Memory B cell (primary cell): Measurements from ENCODE around the gene FAM32A.

Source experiments
- ATAC-seq: fragments of 150-1000 bp; cut with Tn5 transposase; 2 replicates; pipeline ENCODE4 v1.10.0; 2021; ENCODE audit warnings: low read depth, mild to moderate bottlenecking, moderate library complexity
- DNase-seq, 2 donors: peaks; one replicate each; pipeline ENCODE4 v3.0.0; 2022; ENCODE audit warnings: low spot score in 2 of 2
- H3K27ac Mint-ChIP-seq: one replicate; pipeline ENCODE4 v1.8.0; 2022; ENCODE audit warnings: mild to moderate bottlenecking, moderate library complexity, mixed read lengths
- H3K27me3 Mint-ChIP-seq: one replicate; pipeline ENCODE4 v1.8.0; 2022; ENCODE audit warnings: mixed read lengths
- H3K36me3 Mint-ChIP-seq: one replicate; pipeline ENCODE4 v1.8.0; 2022; ENCODE audit warnings: mild to moderate bottlenecking, mixed read lengths
- H3K4me1 Mint-ChIP-seq: one replicate; pipeline ENCODE4 v1.8.0; 2022; ENCODE audit warnings: mixed read lengths
- H3K4me3 Mint-ChIP-seq: one replicate; pipeline ENCODE4 v1.8.0; 2022; ENCODE audit warnings: mild to moderate bottlenecking, moderate library complexity, mixed read lengths
- H3K9me3 Mint-ChIP-seq: one replicate; pipeline ENCODE4 v1.8.0; 2022; ENCODE audit warnings: mixed read lengths

FAM32A gene

DNA sequence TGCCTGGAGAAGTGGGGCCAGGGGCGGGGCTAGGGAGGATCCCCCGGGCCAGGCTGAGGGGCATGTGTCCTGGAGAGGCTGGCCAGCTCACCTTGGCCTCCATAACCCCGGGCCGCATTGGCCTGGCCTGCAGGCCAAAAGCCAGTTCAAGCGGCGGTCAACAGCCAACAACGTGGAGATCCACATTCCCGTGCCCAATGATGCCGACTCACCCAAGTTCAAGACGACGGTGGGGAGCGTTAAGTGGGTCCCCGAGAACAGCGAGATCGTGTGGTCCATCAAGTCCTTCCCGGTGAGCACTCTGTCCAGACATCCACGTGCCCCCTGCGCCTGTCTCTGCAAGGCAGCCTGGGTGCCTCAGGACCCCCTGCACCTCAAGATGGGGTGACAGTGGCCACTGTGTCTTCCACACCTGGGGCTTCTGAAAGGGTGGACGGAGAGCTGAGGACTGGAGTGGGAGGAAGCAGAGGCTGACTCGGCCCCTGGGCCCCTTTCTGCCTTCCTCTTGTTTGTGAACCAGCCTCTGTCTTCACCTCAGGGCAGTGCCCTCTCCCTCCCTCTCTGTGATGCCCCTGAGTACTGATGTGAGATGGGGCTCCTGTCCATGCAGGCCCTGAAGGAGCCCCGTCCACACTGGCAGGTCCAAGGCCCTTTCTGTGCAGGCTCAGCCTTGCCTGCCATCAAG, 43.6 kb downstream of the FAM32A start:
- H3K4me3 Mint-ChIP-seq: no peak overlapping the region
- H3K4me1 Mint-ChIP-seq: no peaks in the 10 kb centered on the region
- peaks cover 24% of the 10 kb centered on the region for H3K36me3 Mint-ChIP-seq
- no peaks in the 10 kb centered on the region for H3K27me3 Mint-ChIP-seq
- DNase-seq: no peak
- ATAC-seq: no peak
- H3K9me3 Mint-ChIP-seq: no peaks in the 10 kb centered on the region
- H3K27ac Mint-ChIP-seq: no peak overlapping the region

GRCh38 chr19:16229322-16229641, 44.1 kb downstream of the FAM32A start:
- H3K4me1 Mint-ChIP-seq: no peaks in the 10 kb centered on the region
- no peak overlapping the region for H3K4me3 Mint-ChIP-seq
- no peak for DNase-seq
- H3K27ac Mint-ChIP-seq: peak overlapping the region; percentile 51
- no peaks in the 10 kb centered on the region for H3K9me3 Mint-ChIP-seq
- no peak for ATAC-seq
- H3K36me3 Mint-ChIP-seq: peaks cover 23% of the 10 kb centered on the region
- H3K27me3 Mint-ChIP-seq: no peaks in the 10 kb centered on the region

DNA sequence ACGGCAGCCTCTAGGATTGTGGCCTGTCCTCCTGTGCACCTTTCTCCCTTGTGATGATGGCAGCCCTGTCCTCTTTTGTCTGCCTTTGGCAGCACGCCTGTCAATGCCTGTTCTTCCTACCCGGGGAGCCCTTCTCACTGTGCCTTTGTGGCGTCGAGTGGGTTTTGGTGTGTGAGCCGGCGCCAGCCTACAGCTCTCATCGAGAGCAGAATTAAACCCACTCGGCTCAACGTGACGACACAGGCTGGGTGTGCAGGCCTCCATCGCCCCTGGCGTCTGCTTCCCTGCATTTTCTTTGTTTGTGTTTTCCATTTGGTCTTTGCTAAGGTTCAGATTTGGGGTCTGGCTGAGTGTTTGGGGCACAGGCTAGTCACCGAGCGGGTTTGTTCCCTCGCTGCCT, 46.9 kb downstream of the FAM32A start:
- H3K36me3 Mint-ChIP-seq: peaks cover 34% of the 10 kb centered on the region
- H3K9me3 Mint-ChIP-seq: no peaks in the 10 kb centered on the region
- no peaks in the 10 kb centered on the region for H3K27me3 Mint-ChIP-seq
- H3K27ac Mint-ChIP-seq: no peak overlapping the region
- DNase-seq: no peak
- H3K4me3 Mint-ChIP-seq: no peak overlapping the region
- no peak for ATAC-seq
- peaks cover 4% of the 10 kb centered on the region for H3K4me1 Mint-ChIP-seq

DNA sequence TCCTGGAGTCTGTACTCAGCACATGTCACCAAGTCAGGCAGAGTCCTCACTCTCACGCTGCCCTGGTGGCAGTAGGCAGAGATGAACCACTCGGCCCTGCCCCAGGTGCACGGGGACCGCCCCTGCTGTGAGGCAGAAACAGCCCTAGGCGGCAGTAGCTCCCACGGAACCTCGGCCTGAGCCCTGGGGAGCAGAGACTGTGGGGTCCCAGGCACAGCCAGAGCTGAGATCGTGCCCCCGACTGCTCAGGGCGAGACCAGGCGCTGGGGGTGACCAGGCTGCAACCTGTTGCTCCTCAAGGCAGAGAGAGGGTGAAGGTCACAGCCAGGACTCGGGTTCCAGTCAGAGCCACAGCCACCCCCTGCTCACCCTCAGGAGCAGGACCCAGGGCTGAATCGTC, 47.4 kb downstream of the FAM32A start:
- Mint-ChIP-seq H3K4me1 (peaks cover 4% of the 10 kb centered on the region), H3K27ac (no peak overlapping the region), H3K27me3 (no peaks in the 10 kb centered on the region), H3K36me3 (peaks cover 34% of the 10 kb centered on the region), H3K4me3 (no peak overlapping the region), H3K9me3 (no peaks in the 10 kb centered on the region)
- DNase-seq (no peak), ATAC-seq (no peak)

GRCh38 chr19:16233081-16233776, 48.0 kb downstream of the FAM32A start:
- no peak for ATAC-seq
- DNase-seq: no peak
- peaks cover 8% of the 10 kb centered on the region for H3K4me1 Mint-ChIP-seq
- no peaks in the 10 kb centered on the region for H3K27me3 Mint-ChIP-seq
- peaks cover 31% of the 10 kb centered on the region for H3K36me3 Mint-ChIP-seq
- no peaks in the 10 kb centered on the region for H3K9me3 Mint-ChIP-seq
- H3K27ac Mint-ChIP-seq: no peak overlapping the region
- H3K4me3 Mint-ChIP-seq: no peak overlapping the region

DNA sequence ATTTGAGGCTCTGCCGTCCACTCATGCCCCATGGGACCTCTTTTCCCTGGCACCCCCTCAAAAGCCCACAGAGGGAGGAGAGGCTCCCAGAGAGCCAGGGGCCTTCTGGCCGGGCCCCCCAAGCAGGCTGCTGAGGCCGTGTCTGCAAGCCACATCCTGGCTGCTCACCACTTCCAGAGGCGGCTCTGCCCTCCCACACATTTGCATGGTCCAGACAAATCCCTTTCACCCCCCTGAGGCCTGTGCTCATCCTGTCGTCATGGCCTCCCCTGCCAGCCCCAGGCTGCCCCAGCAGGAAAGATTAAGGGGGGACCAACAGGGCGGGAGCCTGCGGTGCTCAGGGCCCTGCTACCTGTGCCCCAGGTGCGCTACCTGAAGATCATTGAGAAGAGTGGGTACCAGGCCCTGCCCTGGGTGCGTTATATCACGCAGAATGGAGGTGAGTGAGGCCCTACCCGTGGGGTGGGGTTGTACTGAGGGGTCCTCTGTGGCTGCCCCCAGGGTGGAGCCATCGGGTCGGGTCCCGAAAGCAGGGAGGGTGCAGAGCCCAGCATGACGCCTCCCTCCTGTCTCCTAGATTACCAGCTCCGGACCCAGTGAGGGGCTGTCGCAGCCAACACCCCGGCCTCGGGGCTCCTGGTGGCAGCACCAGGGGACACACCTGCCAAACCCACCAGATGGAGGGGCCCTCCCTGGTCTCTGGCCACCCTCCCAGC, 48.8 kb downstream of the FAM32A start:
- H3K4me3 Mint-ChIP-seq: no peak overlapping the region
- H3K9me3 Mint-ChIP-seq: no peaks in the 10 kb centered on the region
- H3K27me3 Mint-ChIP-seq: no peaks in the 10 kb centered on the region
- peaks cover 9% of the 10 kb centered on the region for H3K4me1 Mint-ChIP-seq
- H3K36me3 Mint-ChIP-seq: peaks cover 31% of the 10 kb centered on the region
- DNase-seq (no peak), ATAC-seq (no peak)
- no peak overlapping the region for H3K27ac Mint-ChIP-seq

GRCh38 chr19:16234552-16235445, 49.6 kb downstream of the FAM32A start:
- ATAC-seq (no peak), DNase-seq (no peak)
- H3K4me1 Mint-ChIP-seq: peaks cover 12% of the 10 kb centered on the region
- H3K27ac Mint-ChIP-seq: no peak overlapping the region
- H3K27me3 Mint-ChIP-seq: no peaks in the 10 kb centered on the region
- H3K4me3 Mint-ChIP-seq: no peak overlapping the region
- no peaks in the 10 kb centered on the region for H3K9me3 Mint-ChIP-seq
- peaks cover 27% of the 10 kb centered on the region for H3K36me3 Mint-ChIP-seq

- no peak overlapping the region for H3K4me3 Mint-ChIP-seq
- H3K27ac Mint-ChIP-seq: peak overlapping the region; percentile 56
- H3K4me1 Mint-ChIP-seq: peaks cover 12% of the 10 kb centered on the region
- no peaks in the 10 kb centered on the region for H3K9me3 Mint-ChIP-seq
- DNase-seq (no peak), ATAC-seq (no peak)
- H3K27me3 Mint-ChIP-seq: no peaks in the 10 kb centered on the region
- H3K36me3 Mint-ChIP-seq: peaks cover 23% of the 10 kb centered on the region
Measured at GRCh38 chr19:16235811-16236652, 50.8 kb downstream of the FAM32A start.
